Testis (tissue), 2 donors: ENCODE data around the gene SLC9A4.

ENCODE experiments used
- CTCF ChIP-seq, 3 experiments: fragments of 450-650 bp in 2 of 3; fragments of 200-600 bp in 1 of 3; sonication (generic) in 1 of 3; IDR thresholded peaks; one replicate each; pipeline ENCODE4 v1.5.1; 2016 to 2019; ENCODE audit warnings: antibody characterized with exemption in 3 of 3, mild to moderate bottlenecking in 2 of 3, moderate library complexity in 1 of 3
- POLR2A ChIP-seq: fragments of 450-650 bp; IDR thresholded peaks from one replicate; pipeline ENCODE4 v1.6.1; 2017; ENCODE audit warnings: antibody characterized with exemption, mild to moderate bottlenecking, moderate library complexity

- TF ChIP-seq CTCF (IDR thresholded peaks at IDR 0.05) (no peak), POLR2A (no peak)
Observed at GRCh38 chr2:102540882-102541281, 67.9 kb downstream of the SLC9A4 start.
